SHP77 treated with DMSO at 0.1 percent for 48 hours (cell line): ENCODE data around the gene IGF1.

Experiments
- DNase-seq: peaks from one replicate; lab custom pipeline; 2025; lab: John Stamatoyannopoulos, UW

The IGF1 gene

GRCh38 chr12:102426599-102427542 is 53.5 kb downstream of the IGF1 start:
- no peak for DNase-seq

- DNase-seq = no peak
These were observed 55.0 kb downstream of the IGF1 start for GRCh38 chr12:102425109-102426039.

GRCh38 chr12:102423462-102423861 is 56.9 kb downstream of the IGF1 start:
- no peak for DNase-seq

- DNase-seq = peak; percentile 78
These were observed 58.4 kb downstream of the IGF1 start for GRCh38 chr12:102421802-102422583.

GRCh38 chr12:102419094-102419764 is 61.1 kb downstream of the IGF1 start:
- no peak for DNase-seq

GRCh38 chr12:102417055-102417454 is 63.3 kb downstream of the IGF1 start:
- no peak for DNase-seq

- no peak for DNase-seq
These were observed 64.8 kb downstream of the IGF1 start for GRCh38 chr12:102415515-102415914.

- DNase-seq = no peak
These were observed 67.0 kb downstream of the IGF1 start for GRCh38 chr12:102413396-102413795.

GRCh38 chr12:102410511-102410910 is 69.9 kb downstream of the IGF1 start:
- DNase-seq = no peak

GRCh38 chr12:102408487-102409297 is 71.7 kb downstream of the IGF1 start:
- no peak for DNase-seq

- DNase-seq = no peak
These were observed 72.4 kb downstream of the IGF1 start for GRCh38 chr12:102407776-102408486.

- peak; percentile 94 for DNase-seq
These were observed 74.3 kb downstream of the IGF1 start for GRCh38 chr12:102406033-102406584.

- DNase-seq = no peak
These were observed 79.3 kb downstream of the IGF1 start for GRCh38 chr12:102401087-102401486.

GRCh38 chr12:102399653-102400052 is 80.7 kb downstream of the IGF1 start:
- no peak for DNase-seq

- DNase-seq = no peak
These were observed 84.1 kb downstream of the IGF1 start for GRCh38 chr12:102396276-102396675.

- DNase-seq = no peak
These were observed 86.2 kb downstream of the IGF1 start for GRCh38 chr12:102394200-102394599.

GRCh38 chr12:102390068-102390467 is 90.3 kb downstream of the IGF1 start:
- no peak for DNase-seq

GRCh38 chr12:102388469-102388868 is 91.9 kb downstream of the IGF1 start:
- no peak for DNase-seq

- DNase-seq = no peak
These were observed 95.0 kb downstream of the IGF1 start for GRCh38 chr12:102385343-102385742.
